T-helper 2 cell (primary cell): Measurements from ENCODE around the gene PGS1.

Source experiments
- DNase-seq, 5 experiments: peaks; one replicate each; pipeline versions ENCODE4 v3.0.0 to v3.0.0-alpha.2; 2012 to 2022

Gene PGS1

GRCh38 chr17:78387977-78388941 lies 9.8 kb downstream of the PGS1 start:
- no peak for DNase-seq

GRCh38 chr17:78390241-78391050 lies 12.0 kb downstream of the PGS1 start:
- DNase-seq = no peak

- DNase-seq = no peak
These were observed 12.6 kb downstream of the PGS1 start for GRCh38 chr17:78391051-78391431.

GRCh38 chr17:78391843-78392242 lies 13.4 kb downstream of the PGS1 start:
- DNase-seq = no peak

- no peak for DNase-seq
These were observed 13.8 kb downstream of the PGS1 start for GRCh38 chr17:78392295-78392694.

GRCh38 chr17:78393575-78393974 lies 15.1 kb downstream of the PGS1 start:
- no peak for DNase-seq

GRCh38 chr17:78394209-78394608 lies 15.8 kb downstream of the PGS1 start:
- DNase-seq = no peak

- no peak for DNase-seq
These were observed 16.7 kb downstream of the PGS1 start for GRCh38 chr17:78395155-78395554.

GRCh38 chr17:78396441-78397337 lies 18.2 kb downstream of the PGS1 start:
- no peak for DNase-seq

- DNase-seq = no peak
These were observed 19.2 kb downstream of the PGS1 start for GRCh38 chr17:78397681-78398101.

- no peak for DNase-seq
These were observed 19.9 kb downstream of the PGS1 start for GRCh38 chr17:78398390-78398789.

- DNase-seq = no peak
These were observed 20.7 kb downstream of the PGS1 start for GRCh38 chr17:78399028-78399692.

- no peak for DNase-seq
These were observed 21.3 kb downstream of the PGS1 start for GRCh38 chr17:78399693-78400144.

- no peak for DNase-seq
These were observed 22.3 kb downstream of the PGS1 start for GRCh38 chr17:78400581-78401240.

- no peak for DNase-seq
These were observed 22.8 kb downstream of the PGS1 start for GRCh38 chr17:78401246-78401645.

GRCh38 chr17:78401891-78402290 lies 23.4 kb downstream of the PGS1 start:
- no peak for DNase-seq

GRCh38 chr17:78403822-78404221 lies 25.4 kb downstream of the PGS1 start:
- no peak for DNase-seq

- no peak for DNase-seq
These were observed 27.9 kb downstream of the PGS1 start for GRCh38 chr17:78406396-78406795.

- DNase-seq = no peak
These were observed 28.5 kb downstream of the PGS1 start for GRCh38 chr17:78406920-78407319.

- DNase-seq = no peak
These were observed 29.0 kb downstream of the PGS1 start for GRCh38 chr17:78407387-78408000.

GRCh38 chr17:78408476-78409050 lies 30.1 kb downstream of the PGS1 start:
- no peak for DNase-seq
